K562 (cell line): Measurements from ENCODE around the gene SSR2. TPM values are rescaled to one million over a fixed set of nuclear protein-coding genes. Genes with fewer than 3 reads are reported as not detected.

Source experiments
- CHD1 ChIP-seq: fragments of 200-600 bp; sonication (generic); IDR thresholded peaks from one replicate; pipeline ENCODE4 v1.6.1; 2012; ENCODE audit warnings: mild to moderate bottlenecking, moderate library complexity, low read length, inconsistent platforms
- ETS1 ChIP-seq: conservative IDR thresholded peaks from 2 replicates; pipeline ENCODE4 v1.6.1; 2011; ENCODE audit warnings: low read depth, mild to moderate bottlenecking, low read length; ENCODE audit not compliant: control insufficient read depth
- FIP1L1 ChIP-seq: fragments of 200-400 bp; formaldehyde crosslinking; IDR thresholded peaks from 2 replicates; pipeline ENCODE4 v1.6.1; 2018; ENCODE audit warnings: mild to moderate bottlenecking, low read depth, low read length; ENCODE audit not compliant: poor library complexity, severe bottlenecking
- HCFC1 ChIP-seq: IDR thresholded peaks from 2 replicates; pipeline ENCODE4 v1.6.1; 2012; ENCODE audit warnings: low read depth, low read length, improper control_type of control experiment
- HDAC2 ChIP-seq: fragments of 450-650 bp; IDR thresholded peaks from 2 replicates; pipeline ENCODE4 v1.6.1; 2016; ENCODE audit warnings: mild to moderate bottlenecking
- KAT7 ChIP-seq: sonication (generic); formaldehyde crosslinking; IDR thresholded peaks from 2 replicates; pipeline ENCODE4 v1.8.0; 2022; ENCODE audit warnings: missing genetic modification reagents, mild to moderate bottlenecking, borderline replicate concordance
- KDM5B ChIP-seq: fragments of 200-600 bp; sonication (generic); IDR thresholded peaks from 2 replicates; pipeline ENCODE4 v1.6.1; 2012; ENCODE audit warnings: low read depth, mild to moderate bottlenecking, moderate library complexity, low read length, control low read depth, inconsistent platforms; ENCODE audit not compliant: insufficient replicate concordance
- MYNN ChIP-seq, 2 experiments: sonication (generic); formaldehyde crosslinking in 1 of 2; IDR thresholded peaks; 2 replicates each; pipeline versions ENCODE4 v1.5.0 to v1.6.1; 2016 to 2020; ENCODE audit warnings: antibody characterized with exemption in 1 of 2, missing genetic modification reagents in 1 of 2
- PHF8 ChIP-seq: fragments of 200-600 bp; sonication (generic); IDR thresholded peaks from 2 replicates; pipeline ENCODE4 v1.6.1; 2012; ENCODE audit warnings: mixed run types, mild to moderate bottlenecking, inconsistent platforms, low read length, moderate library complexity, borderline replicate concordance
- PPARD ChIP-seq: fragments of 250-450 bp; sonication (Bioruptor Pico); IDR thresholded peaks from 2 replicates; pipeline ENCODE4 v1.8.0; 2022; ENCODE audit warnings: inconsistent platforms, mild to moderate bottlenecking, moderate library complexity
- PRDM10 ChIP-seq: fragments of 450-650 bp; IDR thresholded peaks from 2 replicates; pipeline ENCODE4 v1.6.1; 2018; ENCODE audit not compliant: partially characterized antibody
- SRSF3 ChIP-seq: fragments of 200-400 bp; formaldehyde crosslinking; IDR thresholded peaks from 2 replicates; pipeline ENCODE4 v1.6.1; 2016; ENCODE audit warnings: mild to moderate bottlenecking, low read length, moderate library complexity; ENCODE audit not compliant: insufficient read depth
- STAG1 ChIP-seq: sonication (generic); formaldehyde crosslinking; IDR thresholded peaks from 2 replicates; pipeline ENCODE4 v1.5.0; 2020; ENCODE audit warnings: missing genetic modification reagents, borderline replicate concordance
- TBP ChIP-seq: optimal IDR thresholded peaks from 2 replicates; pipeline ENCODE3; 2011; ENCODE audit warnings: low read depth, low read length, improper control_type of control experiment
- TGIF2 ChIP-seq: sonication (generic); formaldehyde crosslinking; IDR thresholded peaks from 2 replicates; pipeline ENCODE4 v1.8.1; 2022; ENCODE audit warnings: mild to moderate bottlenecking, missing genetic modification reagents, moderate library complexity
- VEZF1 ChIP-seq: fragments of 200-800 bp; sonication (Bioruptor generic); IDR thresholded peaks from 2 replicates; pipeline ENCODE4 v1.6.1; 2017; ENCODE audit warnings: missing genetic modification characterization, missing compliant biosample characterization
- ZBTB12 ChIP-seq: fragments of 250-450 bp; sonication (Bioruptor Pico); IDR thresholded peaks from 2 replicates; pipeline ENCODE4 v1.4.0; 2020
- ZEB2 ChIP-seq: fragments of 450-650 bp; IDR thresholded peaks from 2 replicates; pipeline ENCODE4 v1.6.1; 2016
- ZNF347 ChIP-seq: fragments of 450-650 bp; formaldehyde crosslinking; IDR thresholded peaks from 2 replicates; pipeline ENCODE4 v1.4.0; 2020; ENCODE audit warnings: low read depth, mild to moderate bottlenecking, moderate library complexity
- ZNF431 ChIP-seq: sonication (generic); formaldehyde crosslinking; IDR thresholded peaks from 2 replicates; pipeline ENCODE4 v1.8.0; 2022; ENCODE audit warnings: mild to moderate bottlenecking, missing genetic modification reagents
- polyA plus RNA-seq, 8 experiments: library from polyadenylated mRNA; depleted of rRNA in 4 of 8; stranded (reverse) in 5 of 8; unstranded in 3 of 8; fragments of >200 nt; fragmentation: Nextera tagmentation in 2 of 8; fragmentation: Illumina TruSeq in 1 of 8; extraction: Ambion mirVana in 2 of 8; extraction: Trizol in 1 of 8; gene quantifications; 2 replicates each; pipeline versions ENCODE4 v1.2.1 to v1.2.3, GENCODE V29; 2011 to 2014; ENCODE audit warnings: inconsistent platforms in 1 of 8, missing spikeins in 1 of 8
- total RNA-seq, 7 experiments: library from RNA; depleted of rRNA in 6 of 7; stranded (reverse); fragments of >200 nt in 6 of 7; fragmentation: Illumina TruSeq in 2 of 7; extraction: Trizol in 2 of 7; gene quantifications; 2 replicates each; pipeline versions ENCODE4 v1.2.1 to v1.2.3, GENCODE V29; 2011 to 2021; ENCODE audit warnings: low replicate concordance in 1 of 7

Gene SSR2
- total and polyA plus RNA-seq, 9 of the 15 experiments (the other 6 are each of a cell fraction or from before 2014, with no cell fraction given): 161 to 411 (median 240) TPM

- TF ChIP-seq MYNN (IDR thresholded peaks at IDR 0.05) (peak; percentile 66; the same call in 1 of the 2 replicates), MYNN (CRISPR knock-in tag; IDR thresholded peaks at IDR 0.05) (no peak), ETS1 (peak; percentile 64; the same call in 1 of the 2 replicates), TBP (peak; percentile 62), SRSF3 (0 out of 2 replicates have a peak, but pooled peaks have one; percentile 68), PHF8 (peak; percentile 57; the same call in 1 of the 2 replicates), KDM5B (no peak), HCFC1 (no peak), STAG1 (no peak), FIP1L1 (peak; percentile 31), VEZF1 (CRISPR knock-in tag) (peak; percentile 96), ZEB2 (0 out of 2 replicates have a peak, but pooled peaks have one; percentile 35), CHD1 (peak; percentile 50), ZNF431 (CRISPR knock-in tag) (peak; percentile 55; the same call in 1 of the 2 replicates), PRDM10 (peak; percentile 53), ZBTB12 (no peak), ZNF347 (CRISPR knock-in tag) (no peak), TGIF2 (CRISPR knock-in tag) (peak; percentile 74; the same call in 1 of the 2 replicates), HDAC2 (0 out of 2 replicates have a peak, but pooled peaks have one; percentile 30), KAT7 (CRISPR knock-in tag) (peak; percentile 65; the same call in 1 of the 2 replicates), PPARD (no peak)
Measured at GRCh38 chr1:155978325-155978972, 42.3 kb downstream of the SSR2 start, which contains the start of gene ARHGEF2 (continued).
